Left cardiac atrium (tissue), 4 donors: Measurements from ENCODE around the gene LMNA. TPM values are rescaled to one million over a fixed set of nuclear protein-coding genes. Genes with fewer than 3 reads are reported as not detected.
"Not testable (repeated sequence)": the region's sequence is repeated elsewhere in the genome, so short reads cannot be mapped to it uniquely, and the experiment has no call there.

Experiments used
- ATAC-seq, 2 donors: fragments of 200-7000 bp; cut with Tn5 transposase; one replicate each; pipeline ENCODE4 v1.9.1; 2020; ENCODE audit warnings: mild to moderate bottlenecking in 2 of 2, moderate library complexity in 2 of 2
- DNase-seq: peaks from one replicate; pipeline ENCODE4 v3.0.0-alpha.2; 2020
- intact Hi-C, 2 donors: fragments of 100-400 bp; cut with DNase I; formaldehyde crosslinking; loops; one replicate each; pipeline versions ENCODE4 v1.14.1 to v1.15.1; 2022 to 2023
- total RNA-seq, 2 donors: library from RNA; stranded (reverse); fragmentation: NEBNext Ultra II Directional; extraction: Animal tissue kit (Norgen Biotek cat#: 25700); gene quantifications; one replicate each; pipeline ENCODE4 v1.2.1, GENCODE V29; 2021
- donor health status: DM: no; HTN: yes; CAD: no.
- donor health status: DM: no; HTN: yes; CAD: no; lungs with severe emphysema.
- donor health status: DM: yes; HTN: yes; CAD: no.
- donor health status: Dilated cardiomyopathy.

LMNA gene
- total RNA-seq, 2 donors from 2014 or later = 264 to 384 TPM

DNA sequence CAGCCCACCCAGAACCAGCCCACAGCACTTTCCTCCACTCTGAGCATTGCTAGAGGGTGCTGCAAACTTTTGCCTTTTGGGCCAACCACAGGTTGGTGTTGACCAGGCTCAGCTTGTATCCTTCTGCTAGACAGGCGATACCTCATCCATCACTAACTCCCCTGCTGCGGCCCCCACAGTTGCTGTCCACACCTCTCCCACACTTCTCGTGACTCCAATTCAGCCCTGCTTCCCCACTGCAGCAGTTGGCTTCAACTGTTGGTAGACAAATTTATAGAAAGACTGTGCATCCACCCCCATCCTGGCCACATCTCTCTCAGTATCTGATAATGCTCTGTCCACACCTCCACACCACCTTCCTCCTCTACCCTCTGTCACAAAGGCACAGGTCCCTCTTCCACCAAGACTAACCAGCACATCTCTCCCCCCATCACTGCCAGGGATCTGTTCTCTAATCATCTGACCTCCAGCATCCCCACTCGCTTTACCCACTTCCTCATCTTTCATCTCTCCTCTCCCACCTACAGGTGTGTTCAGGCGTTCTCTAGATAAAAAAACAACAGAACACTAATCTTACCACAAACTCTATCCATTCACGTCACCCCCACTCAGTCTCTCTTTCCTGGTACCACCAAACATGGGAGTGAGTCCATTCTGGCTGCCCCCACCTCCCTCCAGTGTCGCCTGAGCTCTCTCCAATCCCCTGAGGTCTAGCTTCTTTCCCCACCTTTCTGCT, 63.6 kb downstream of the LMNA start:
- intact Hi-C loops = no loop called here

GRCh38 chr1:156180471-156180870, 66.0 kb downstream of the LMNA start:
- intact Hi-C loops = no loop called here
- ATAC-seq (no peak), DNase-seq (no peak)

More for the DNA sequence above, 63.6 kb downstream of the LMNA start:
- no peak for ATAC-seq
- no peak for DNase-seq

DNA sequence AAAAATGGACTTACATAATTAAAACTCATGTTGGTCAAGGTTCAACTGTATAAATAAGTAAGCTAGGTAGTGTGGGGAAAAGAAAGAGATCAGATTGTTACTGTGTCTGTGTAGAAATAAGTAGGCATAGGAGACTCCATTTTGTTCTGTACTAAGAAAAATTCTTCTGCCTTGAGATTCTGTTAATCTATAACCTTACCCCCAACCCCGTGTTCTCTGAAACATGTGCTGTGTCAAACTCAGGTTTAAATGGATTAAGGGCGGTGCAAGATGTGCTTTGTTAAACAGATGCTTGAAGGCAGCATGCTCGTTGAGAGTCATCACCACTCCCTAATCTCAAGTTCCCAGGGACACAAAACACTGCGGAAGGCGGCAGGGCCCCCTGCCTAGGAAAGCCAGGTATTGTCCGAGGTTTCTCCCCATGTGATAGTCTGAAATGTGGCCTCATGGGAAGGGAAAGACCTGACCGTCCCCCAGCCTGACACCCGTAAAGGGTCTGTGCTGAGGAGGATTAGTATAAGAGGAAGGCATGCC, 66.9 kb downstream of the LMNA start:
- intact Hi-C loops, DNase-seq, ATAC-seq: not testable (repeated sequence)

GRCh38 chr1:156182010-156182779, 67.7 kb downstream of the LMNA start:
- DNase-seq, intact Hi-C loops, ATAC-seq: not testable (repeated sequence)

GRCh38 chr1:156186347-156187177, 72.1 kb downstream of the LMNA start:
- ATAC-seq, DNase-seq, intact Hi-C loops: not testable (repeated sequence)

Other genes starting within 250 kb of the LMNA start
- gene RIT1, start 203.4 kb upstream of the LMNA start, total RNA-seq = 10 to 100 TPM; 23.1 to 26.1 TPM
- gene KHDC4, start 180.3 kb upstream of the LMNA start, total RNA-seq = 10 to 100 TPM; 21.0 to 27.8 TPM
- not detected for gene RXFP4, start 173.1 kb upstream of the LMNA start, total RNA-seq
- 10 to 100 TPM; 63.4 to 70.8 TPM for gene ARHGEF2, start 136.2 kb upstream of the LMNA start, total RNA-seq
- 100 to 1,000 TPM; 101 to 127 TPM for gene SSR2, start 93.8 kb upstream of the LMNA start, total RNA-seq
- gene UBQLN4, start 60.9 kb upstream of the LMNA start, total RNA-seq = 10 to 100 TPM; 23.6 to 27.2 TPM
- 10 to 100 TPM; 48.9 to 54.4 TPM for gene LAMTOR2, start 59.9 kb upstream of the LMNA start, total RNA-seq
- not detected for gene RAB25, start 53.6 kb upstream of the LMNA start, total RNA-seq
- under 1 TPM; 0.15 to 0.42 TPM for gene MEX3A, start 32.2 kb upstream of the LMNA start, total RNA-seq
- 1 to 10 TPM; 2.7 to 3.8 TPM for gene SEMA4A, start 38.9 kb downstream of the LMNA start, total RNA-seq
- 10 to 100 TPM; 16.0 to 23.1 TPM for gene SLC25A44, start 79.4 kb downstream of the LMNA start, total RNA-seq
- 10 to 100 TPM; 47.4 to 62.8 TPM for gene PMF1, start 98.3 kb downstream of the LMNA start, total RNA-seq
- gene BGLAP, start 127.5 kb downstream of the LMNA start, total RNA-seq = under 1 TPM in 1 of 2 donors, not detected in 1; 0.47 TPM
- gene PAQR6, start 133.3 kb downstream of the LMNA start, total RNA-seq = 1 to 10 TPM in 1 of 2 donors, under 1 TPM in 1; 0.71 to 1.3 TPM
- gene SMG5, start 168.1 kb downstream of the LMNA start, total RNA-seq = 10 to 100 TPM; 65.9 to 66.4 TPM
- gene TMEM79, start 169.6 kb downstream of the LMNA start, total RNA-seq = 1 to 10 TPM; 2.0 to 2.3 TPM
- 10 to 100 TPM; 22.7 to 32.2 TPM for gene GLMP, start 181.0 kb downstream of the LMNA start, total RNA-seq
- gene VHLL, start 184.6 kb downstream of the LMNA start, total RNA-seq = not detected
- 100 to 1,000 TPM; 125 to 128 TPM for gene CCT3, start 223.6 kb downstream of the LMNA start, total RNA-seq
- gene TSACC, start 223.8 kb downstream of the LMNA start, total RNA-seq = 1 to 10 TPM in 1 of 2 donors, not detected in 1; 1.0 TPM